NT2/D1 (cell line): Measurements from ENCODE around the gene SLC9A1.

Experiments
- SUZ12 ChIP-seq: IDR thresholded peaks from 2 replicates; pipeline ENCODE4 v1.6.1; 2011; ENCODE audit not compliant: insufficient read length, insufficient read depth; ENCODE audit errors: extremely low read depth
- YY1 ChIP-seq: IDR thresholded peaks from 2 replicates; pipeline ENCODE4 v1.6.1; 2011; ENCODE audit not compliant: insufficient read length, insufficient read depth
- ZNF274 ChIP-seq: IDR thresholded peaks from 2 replicates; pipeline ENCODE4 v1.6.1; 2011; ENCODE audit warnings: mild to moderate bottlenecking, low read depth, low read length

DNA sequence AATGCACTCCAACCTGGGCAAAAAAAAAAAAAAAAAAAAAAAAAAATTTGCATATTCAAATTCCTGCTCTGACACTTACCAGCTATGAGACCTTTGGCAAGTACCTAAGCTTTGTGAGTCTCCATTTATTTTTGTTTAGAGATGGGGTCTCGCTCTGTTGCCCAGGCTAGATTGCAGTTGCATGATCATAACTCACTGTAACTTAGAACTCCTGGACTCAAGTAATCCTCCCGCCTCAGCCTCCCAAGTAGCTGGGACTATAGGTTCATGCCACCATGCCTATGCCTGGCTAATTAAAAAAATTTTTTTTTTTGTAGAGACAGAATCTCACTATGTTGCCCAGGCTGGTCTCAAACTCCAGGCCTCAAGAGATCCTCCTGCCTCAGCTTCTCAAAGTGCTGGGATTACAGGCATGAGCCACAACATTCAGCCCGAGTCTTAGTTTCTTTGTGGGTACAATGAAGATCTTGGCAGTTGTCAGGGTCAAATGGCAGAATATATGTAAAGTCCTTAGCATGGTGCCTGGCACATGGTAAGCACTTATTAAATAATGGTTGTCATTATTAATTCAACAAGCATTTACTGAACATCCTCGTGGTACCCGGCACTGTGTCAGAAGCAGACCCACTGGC lies 88.8 kb downstream of the SLC9A1 start:
- TF ChIP-seq YY1 (no peak), SUZ12 (no peak), ZNF274 (no peak)
